ENCODE measurements around the gene SGCA. TPM values are rescaled to one million over a fixed set of nuclear protein-coding genes. Genes with fewer than 3 reads are reported as not detected.
A peak's percentile ranks its signal among the peaks of the same experiment; 100 is the strongest.

The SGCA gene
- total and polyA plus RNA-seq, 2 of the 13 experiments (the other 11 are each of a cell fraction or from before 2014, with no cell fraction given), result not detected

- no peak for TF ChIP-seq ZHX1 (CRISPR knock-in tag; IDR thresholded peaks at IDR 0.05; ENCODE audit: low read depth)
- TF ChIP-seq ZNF232 (CRISPR knock-in tag; IDR thresholded peaks at IDR 0.05; ENCODE audit: borderline replicate concordance), result no peak
- TF ChIP-seq DPF2 (CRISPR knock-in tag; IDR thresholded peaks at IDR 0.05; ENCODE audit: borderline replicate concordance, low read depth), result no peak
- no peak for TF ChIP-seq LBX2 (CRISPR knock-in tag; IDR thresholded peaks at IDR 0.05; ENCODE audit: borderline replicate concordance)
- TF ChIP-seq IRF9 (CRISPR knock-in tag; IDR thresholded peaks at IDR 0.05; ENCODE audit: borderline replicate concordance), result no peak
- TF ChIP-seq ZNF775 (CRISPR knock-in tag; IDR thresholded peaks at IDR 0.05; ENCODE audit: borderline replicate concordance), result no peak
- TF ChIP-seq ZKSCAN1 (IDR thresholded peaks at IDR 0.05; ENCODE audit: low read length), result peak; percentile 43; the same call in 1 of the 2 replicates
- TF ChIP-seq ADNP (CRISPR knock-in tag; IDR thresholded peaks at IDR 0.05), result no peak
- TF ChIP-seq ZNF550 (CRISPR knock-in tag; IDR thresholded peaks at IDR 0.05; ENCODE audit: borderline replicate concordance), result no peak
- 0 out of 2 replicates have a peak, but pooled peaks have one; percentile 13 for TF ChIP-seq SP5 (CRISPR knock-in tag; IDR thresholded peaks at IDR 0.05; ENCODE audit: borderline replicate concordance, low read depth)
- TF ChIP-seq CREM (IDR thresholded peaks at IDR 0.05), result no peak
- TF ChIP-seq CREM (CRISPR knock-in tag; IDR thresholded peaks at IDR 0.05), result no peak
- TF ChIP-seq CCAR2 (optimal IDR thresholded peaks at IDR 0.05; ENCODE audit: low read depth, low read length), result no peak
- TF ChIP-seq AHR (CRISPR knock-in tag; IDR thresholded peaks at IDR 0.05), result no peak
- TF ChIP-seq BCLAF1 (IDR thresholded peaks at IDR 0.05), result no peak
- no peak for TF ChIP-seq EEA1 (CRISPR knock-in tag; IDR thresholded peaks at IDR 0.05; ENCODE audit: borderline replicate concordance)
- TF ChIP-seq MTF2 (CRISPR knock-in tag; IDR thresholded peaks at IDR 0.05; ENCODE audit: borderline replicate concordance), result peak; percentile 48; the same call in 1 of the 2 replicates
- no peak for TF ChIP-seq ZNF20 (CRISPR knock-in tag; IDR thresholded peaks at IDR 0.05)
- no peak for TF ChIP-seq ZNF124 (CRISPR knock-in tag; IDR thresholded peaks at IDR 0.05)
- no peak for TF ChIP-seq ZNF382 (CRISPR knock-in tag; IDR thresholded peaks at IDR 0.05; ENCODE audit: borderline replicate concordance)
- TF ChIP-seq NCOA2 (CRISPR knock-in tag; IDR thresholded peaks at IDR 0.05), result no peak
- TF ChIP-seq SAFB2 (CRISPR knock-in tag; IDR thresholded peaks at IDR 0.05; ENCODE audit: borderline replicate concordance, low read depth), result no peak
- no peak for TF ChIP-seq ZNF639 (CRISPR knock-in tag; conservative IDR thresholded peaks at IDR 0.05)
These were observed 3.4 kb downstream of the SGCA start (continued) for GRCh38 chr17:50169121-50169764.
